ENCODE results near the gene MYO18A. TPM values are rescaled to one million over a fixed set of nuclear protein-coding genes. Genes with fewer than 3 reads are reported as not detected.

The MYO18A gene
- total and polyA plus RNA-seq, 2 experiments from 2014 or later: 33.8 to 35.6 TPM

DNA sequence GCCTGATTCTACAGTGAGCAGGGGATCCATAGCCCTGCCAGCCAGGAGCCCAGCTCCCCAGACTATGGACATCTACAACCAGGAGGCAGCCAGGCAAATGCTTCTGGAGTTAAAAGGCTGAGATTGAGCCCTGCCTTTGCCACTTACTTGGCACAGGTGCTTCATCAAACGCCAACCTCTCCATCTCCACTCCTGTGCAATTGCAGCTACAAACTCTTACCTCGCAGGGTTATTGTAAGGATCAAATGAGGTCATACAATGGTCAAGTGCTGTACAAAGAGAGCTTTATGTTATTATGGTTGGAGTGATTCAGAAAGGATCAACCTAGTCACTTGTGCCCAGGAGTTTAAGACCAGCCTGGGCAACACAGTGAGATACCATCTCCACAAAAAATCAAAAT lies 9.8 kb upstream of the MYO18A start:
- Histone ChIP-seq H3K4me2 (no peak overlapping the region), H4K20me1 (ENCODE audit: insufficient read depth, poor library complexity, severe bottlenecking) (no peaks in the 10 kb centered on the region), H3K79me2 (no peaks in the 10 kb centered on the region), H3K9me3 (ENCODE audit: low read depth) (no peaks in the 10 kb centered on the region), H3K27me3 (no peaks in the 10 kb centered on the region), H3K4me3 (no peak overlapping the region), H3K4me1 (ENCODE audit: insufficient read depth) (no peaks in the 10 kb centered on the region), H2AFZ (no peak overlapping the region), H3K9me2 (replicated peaks; ENCODE audit: insufficient read depth) (no peaks in the 10 kb centered on the region), H3K27ac (no peak overlapping the region), H3K36me3 (replicated peaks; ENCODE audit: insufficient read depth, low read depth) (no peaks in the 10 kb centered on the region)
- no peak for DNase-seq (ENCODE audit: low spot score)
- 89% methylated on average over 2 of the region's 2 CpGs for WGBS (ENCODE audit: low lambda C conversion rate, missing lambda C conversion rate)
- TF ChIP-seq, protein P1, sequence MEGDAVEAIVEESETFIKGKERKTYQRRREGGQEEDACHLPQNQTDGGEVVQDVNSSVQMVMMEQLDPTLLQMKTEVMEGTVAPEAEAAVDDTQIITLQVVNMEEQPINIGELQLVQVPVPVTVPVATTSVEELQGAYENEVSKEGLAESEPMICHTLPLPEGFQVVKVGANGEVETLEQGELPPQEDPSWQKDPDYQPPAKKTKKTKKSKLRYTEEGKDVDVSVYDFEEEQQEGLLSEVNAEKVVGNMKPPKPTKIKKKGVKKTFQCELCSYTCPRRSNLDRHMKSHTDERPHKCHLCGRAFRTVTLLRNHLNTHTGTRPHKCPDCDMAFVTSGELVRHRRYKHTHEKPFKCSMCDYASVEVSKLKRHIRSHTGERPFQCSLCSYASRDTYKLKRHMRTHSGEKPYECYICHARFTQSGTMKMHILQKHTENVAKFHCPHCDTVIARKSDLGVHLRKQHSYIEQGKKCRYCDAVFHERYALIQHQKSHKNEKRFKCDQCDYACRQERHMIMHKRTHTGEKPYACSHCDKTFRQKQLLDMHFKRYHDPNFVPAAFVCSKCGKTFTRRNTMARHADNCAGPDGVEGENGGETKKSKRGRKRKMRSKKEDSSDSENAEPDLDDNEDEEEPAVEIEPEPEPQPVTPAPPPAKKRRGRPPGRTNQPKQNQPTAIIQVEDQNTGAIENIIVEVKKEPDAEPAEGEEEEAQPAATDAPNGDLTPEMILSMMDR (IDR thresholded peaks at IDR 0.05; ENCODE audit: poor library complexity): no peak
- TF ChIP-seq EZH2phosphoT487 (IDR thresholded peaks at IDR 0.05; ENCODE audit: low read depth, severe bottlenecking, unreplicated experiment) (no peak), EZH2 (IDR thresholded peaks at IDR 0.05; ENCODE audit: borderline replicate concordance) (no peak)

DNA sequence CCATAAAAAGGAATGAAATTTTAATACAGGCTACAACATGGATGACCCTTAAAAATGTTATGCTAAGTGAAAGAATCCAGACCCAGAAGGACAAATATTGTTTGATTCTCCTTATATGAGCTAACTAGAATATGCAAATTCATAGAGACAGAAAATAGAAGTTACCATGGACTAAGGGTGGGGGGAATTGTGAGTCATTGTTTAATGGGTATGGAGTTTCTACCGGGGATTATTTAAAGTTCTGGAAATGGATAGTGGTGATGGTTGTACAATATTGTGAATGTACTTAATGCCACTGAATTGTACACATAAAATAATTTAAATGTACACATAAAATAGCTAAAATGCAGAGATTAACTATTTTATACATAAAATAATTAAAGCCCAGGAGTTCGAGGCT lies 9.2 kb upstream of the MYO18A start:
- Histone ChIP-seq H3K79me2 (no peaks in the 10 kb centered on the region), H3K27ac (no peak overlapping the region), H3K4me2 (no peak overlapping the region), H3K36me3 (replicated peaks; ENCODE audit: insufficient read depth, low read depth) (no peaks in the 10 kb centered on the region), H2AFZ (no peak overlapping the region), H3K9me2 (replicated peaks; ENCODE audit: insufficient read depth) (no peaks in the 10 kb centered on the region), H3K9me3 (ENCODE audit: low read depth) (no peaks in the 10 kb centered on the region), H4K20me1 (ENCODE audit: insufficient read depth, poor library complexity, severe bottlenecking) (no peaks in the 10 kb centered on the region), H3K4me3 (no peak overlapping the region), H3K27me3 (no peaks in the 10 kb centered on the region), H3K4me1 (ENCODE audit: insufficient read depth) (no peaks in the 10 kb centered on the region)
- 84% methylated on average over 2 of the region's 2 CpGs for WGBS (ENCODE audit: low lambda C conversion rate, missing lambda C conversion rate)
- TF ChIP-seq EZH2 (IDR thresholded peaks at IDR 0.05; ENCODE audit: borderline replicate concordance): no peak
- TF ChIP-seq, protein P1 (IDR thresholded peaks at IDR 0.05; ENCODE audit: poor library complexity): no peak
- no peak for TF ChIP-seq EZH2phosphoT487 (IDR thresholded peaks at IDR 0.05; ENCODE audit: low read depth, severe bottlenecking, unreplicated experiment)
- no peak for DNase-seq (ENCODE audit: low spot score)

DNA sequence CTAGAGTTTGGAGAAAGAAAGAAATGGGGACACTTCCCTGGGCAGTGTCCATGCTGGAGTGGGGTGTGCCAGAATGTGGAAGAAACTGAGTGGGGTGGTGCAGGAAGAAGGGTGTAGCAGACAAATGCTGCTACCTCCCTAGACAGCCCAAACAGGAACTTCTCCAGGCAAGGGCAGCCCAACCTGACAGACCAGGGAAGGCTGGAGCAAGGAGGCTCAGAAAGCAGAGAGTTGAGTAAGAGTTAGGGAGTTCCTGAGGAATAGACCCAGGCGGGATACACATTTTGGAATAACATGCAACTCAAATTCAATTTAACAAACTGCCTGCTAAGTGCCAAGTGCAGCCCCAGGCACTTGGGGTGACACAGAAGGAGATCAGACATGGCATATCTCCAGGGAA lies 1.0 kb upstream of the MYO18A start:
- Histone ChIP-seq H2AFZ (peak overlapping the region; percentile 90), H3K27ac (peak overlapping the region; percentile 99)

More for the DNA sequence above, 1.0 kb upstream of the MYO18A start:
- H3K9me2 ChIP-seq (replicated peaks; ENCODE audit: insufficient read depth): no peaks in the 10 kb centered on the region
- no peaks in the 10 kb centered on the region for H3K36me3 ChIP-seq (replicated peaks; ENCODE audit: insufficient read depth, low read depth)
- peaks cover 29% of the 10 kb centered on the region for H3K4me1 ChIP-seq (ENCODE audit: insufficient read depth)
- 94% methylated on average over 1 of the region's 1 CpG for WGBS (ENCODE audit: low lambda C conversion rate, missing lambda C conversion rate)
- DNase-seq (ENCODE audit: low spot score): no peak
- no peaks in the 10 kb centered on the region for H3K27me3 ChIP-seq
- no peaks in the 10 kb centered on the region for H4K20me1 ChIP-seq (ENCODE audit: insufficient read depth, poor library complexity, severe bottlenecking)
- no peak for TF ChIP-seq EZH2 (IDR thresholded peaks at IDR 0.05; ENCODE audit: borderline replicate concordance)
- TF ChIP-seq, protein P1 (IDR thresholded peaks at IDR 0.05; ENCODE audit: poor library complexity): no peak
- TF ChIP-seq EZH2phosphoT487 (IDR thresholded peaks at IDR 0.05; ENCODE audit: low read depth, severe bottlenecking, unreplicated experiment): no peak
- peaks cover 14% of the 10 kb centered on the region for H3K79me2 ChIP-seq
- H3K4me3 ChIP-seq: no peak overlapping the region
- no peaks in the 10 kb centered on the region for H3K9me3 ChIP-seq (ENCODE audit: low read depth)
- peak overlapping the region; percentile 97 for H3K4me2 ChIP-seq
